HG03280 (cell line): ENCODE data around the gene FAM3A.

Experiments used
- ATAC-seq: cut with Tn5 transposase; IDR thresholded peaks from one replicate; pipeline ENCODE4 v1.9.1; 2021; ENCODE audit warnings: mild to moderate bottlenecking, moderate library complexity; ENCODE audit not compliant: unreplicated experiment

FAM3A gene

DNA sequence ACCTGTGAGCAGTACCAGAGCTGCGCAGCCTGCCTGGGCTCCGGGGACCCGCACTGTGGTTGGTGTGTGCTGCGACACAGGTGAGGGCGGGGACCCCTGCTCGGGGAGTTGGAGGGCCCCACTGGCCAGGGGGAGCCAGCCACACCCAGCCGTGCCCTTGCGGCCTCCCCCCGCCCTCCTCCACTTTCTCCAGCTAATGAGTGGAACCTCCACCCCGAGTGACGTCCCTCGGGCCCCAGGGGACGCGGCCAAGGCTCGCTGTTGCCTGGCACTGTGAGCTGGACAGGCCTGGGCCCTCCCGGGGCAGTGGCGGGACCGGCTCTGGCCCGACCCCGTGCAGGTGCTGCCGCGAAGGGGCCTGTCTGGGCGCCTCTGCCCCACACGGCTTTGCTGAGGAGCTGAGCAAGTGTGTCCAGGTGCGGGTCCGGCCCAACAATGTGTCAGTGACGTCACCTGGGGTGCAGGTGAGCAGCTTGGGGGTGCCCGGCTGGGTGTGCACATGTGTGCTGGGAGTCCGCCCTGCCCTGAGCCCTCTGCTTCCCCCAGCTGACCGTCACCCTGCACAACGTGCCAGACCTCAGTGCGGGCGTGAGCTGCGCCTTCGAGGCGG is 52.3 kb downstream of the FAM3A start:
- ATAC-seq: no peak

DNA sequence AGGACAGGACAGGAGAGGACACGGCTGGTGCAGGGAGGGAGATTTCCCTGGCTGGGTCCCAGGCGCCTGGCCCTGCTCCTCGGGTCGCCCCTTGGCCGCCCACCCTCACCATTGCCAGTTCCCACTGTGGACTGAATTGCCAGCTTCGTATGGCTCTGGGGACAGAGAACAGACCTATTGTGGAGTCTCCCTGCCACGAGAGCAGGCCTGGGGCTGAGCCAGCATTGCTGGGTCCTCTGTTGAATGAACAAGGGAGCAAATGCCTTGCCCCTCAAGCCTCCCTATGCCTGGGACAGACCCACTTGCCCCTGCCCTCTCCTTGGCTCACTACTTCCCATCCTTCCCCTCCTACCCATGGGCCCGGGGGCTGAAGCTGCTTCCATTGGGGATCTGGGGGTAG is 53.6 kb downstream of the FAM3A start:
- no peak for ATAC-seq

GRCh38 chrX:154460326-154460725 is 55.7 kb downstream of the FAM3A start:
- ATAC-seq: no peak

- ATAC-seq: no peak
Measured at GRCh38 chrX:154459832-154460231, 56.2 kb downstream of the FAM3A start.

DNA sequence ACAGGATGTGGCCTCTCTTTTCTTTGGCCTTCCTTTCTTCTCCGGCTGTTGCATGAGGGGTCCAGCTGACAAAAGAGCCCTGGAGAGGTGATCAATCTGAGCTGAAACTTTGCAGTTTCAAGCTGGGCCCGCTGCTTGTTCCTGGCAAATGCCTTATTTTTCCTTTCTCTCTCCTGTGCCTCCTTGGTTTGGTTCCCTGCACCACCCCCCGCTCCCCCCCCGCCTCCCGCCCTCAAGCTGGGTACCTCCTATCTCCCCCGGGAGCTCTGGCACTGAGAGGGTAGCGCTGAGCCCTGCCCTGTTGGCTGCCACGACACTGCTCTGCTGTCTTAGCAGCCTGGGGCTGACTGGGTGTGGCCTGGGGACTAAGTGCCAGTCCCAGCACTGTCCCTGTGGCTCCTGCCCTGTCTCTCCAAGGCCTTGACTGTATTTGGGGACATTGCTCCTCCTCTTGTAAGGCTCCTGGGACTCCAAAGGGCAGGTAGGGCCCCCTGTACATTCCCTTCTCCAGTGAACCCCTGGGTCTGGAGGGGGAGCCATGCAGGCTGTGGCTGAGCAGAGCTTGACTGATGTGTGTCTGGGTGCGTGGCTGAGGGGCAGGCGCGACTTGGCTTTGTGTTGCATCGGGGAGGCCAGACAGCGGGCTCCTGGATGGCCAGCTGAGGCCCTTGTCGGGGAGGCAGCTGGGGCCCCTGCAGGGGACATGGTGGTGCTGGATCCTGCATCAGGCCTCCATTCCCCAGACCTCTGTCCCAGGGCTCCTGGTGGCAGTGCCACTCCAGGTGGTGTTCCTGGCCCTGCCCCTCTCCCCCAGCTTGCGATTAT is 56.9 kb downstream of the FAM3A start:
- no peak for ATAC-seq

DNA sequence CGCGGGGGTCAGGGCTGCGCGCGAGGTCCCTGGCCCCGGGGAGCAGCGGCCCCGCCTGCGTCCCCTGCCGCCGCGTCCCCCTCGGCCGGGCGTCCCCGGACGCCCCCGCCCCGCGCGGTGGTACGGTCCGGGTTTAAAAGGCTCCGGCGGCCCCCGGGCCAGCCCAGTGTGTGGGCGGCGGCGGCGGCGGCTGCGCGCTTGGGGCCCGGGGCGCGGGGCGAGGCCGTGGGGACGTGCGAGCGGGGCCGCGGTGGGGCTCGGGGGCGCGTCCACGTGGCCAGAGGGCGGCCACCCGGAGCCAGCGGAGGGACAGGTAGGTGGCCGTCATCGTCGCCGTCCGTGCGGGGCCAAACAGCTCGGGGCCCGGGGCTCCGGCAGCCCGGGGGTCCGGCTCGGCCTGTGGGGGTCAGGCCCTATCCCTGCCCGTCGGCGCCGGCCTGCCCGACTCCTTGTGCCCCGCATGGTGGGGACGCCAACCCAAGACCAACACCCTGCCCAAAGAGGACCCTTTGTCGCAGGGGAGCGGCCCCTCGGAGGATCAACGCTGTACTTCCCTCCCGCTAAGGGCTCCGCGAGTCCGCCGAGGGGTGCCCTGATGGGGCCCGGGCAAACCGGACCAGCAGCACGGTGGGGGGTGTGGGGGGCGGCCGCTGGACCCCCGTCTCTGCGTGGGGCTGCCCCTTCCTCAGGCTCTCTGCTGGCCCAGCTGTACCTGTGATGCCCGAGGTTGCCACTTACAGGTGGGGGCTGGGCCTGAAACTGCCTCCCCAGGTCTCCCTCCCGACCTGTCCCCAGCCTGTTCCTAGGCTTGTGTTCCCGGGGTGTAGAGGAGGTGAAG is 57.7 kb downstream of the FAM3A start, which contains the start of gene PLXNA3:
Gene PLXNA3, plus strand, starts transcription at position 166 of the 838 bp plus-strand sequence. CDS start 1,903 bp downstream, outside the sequence.
- peak; percentile 65 for ATAC-seq

DNA sequence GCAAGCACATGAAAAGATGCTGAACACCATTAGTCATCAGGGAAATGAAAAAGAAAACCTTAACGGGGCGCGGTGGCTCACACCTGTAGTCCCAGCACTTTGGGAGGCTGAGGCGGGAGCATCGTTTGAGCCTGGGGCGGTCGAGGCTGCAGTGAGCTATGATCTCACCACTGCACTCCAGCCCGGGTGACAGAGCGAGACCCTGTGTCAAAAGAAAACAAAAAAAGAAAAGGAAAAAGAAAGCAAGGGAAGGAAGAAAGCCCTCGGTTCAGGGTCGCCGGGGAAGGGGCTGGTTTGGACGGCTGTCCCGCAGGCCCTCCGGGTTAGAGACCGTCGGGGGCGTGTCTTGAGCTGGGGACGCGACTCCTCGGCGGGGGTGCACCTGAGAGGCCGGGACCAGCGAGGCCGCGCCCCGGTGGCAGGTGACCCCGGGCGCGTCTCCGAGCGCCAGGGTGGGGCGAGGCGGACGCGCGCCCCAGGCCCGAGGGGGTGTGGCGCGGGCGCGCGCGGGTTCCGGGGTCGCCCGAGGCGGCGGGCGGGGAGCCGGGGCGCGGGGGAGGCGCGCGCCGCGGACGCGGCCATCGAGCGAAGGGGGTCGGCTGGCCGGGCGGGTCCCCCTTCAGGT is 58.4 kb downstream of the FAM3A start:
- ATAC-seq: peak; percentile 65
